Chondrocyte (in vitro differentiated cells): Measurements from ENCODE around the gene FBXL20. TPM values are rescaled to one million over a fixed set of nuclear protein-coding genes. Genes with fewer than 3 reads are reported as not detected.

Experiments
- DNase-seq: peaks from one replicate; pipeline ENCODE4 v3.0.0; 2021; ENCODE audit warnings: mixed read lengths, low spot score
- H3K27ac Mint-ChIP-seq: one replicate; pipeline ENCODE4 v1.8.0; 2021; ENCODE audit warnings: mild to moderate bottlenecking, moderate library complexity, mixed read lengths; ENCODE audit not compliant: unreplicated experiment
- H3K27me3 Mint-ChIP-seq: 2 replicates; pipeline ENCODE4 v1.8.0; 2021; ENCODE audit warnings: low read depth, mixed read lengths
- H3K36me3 Mint-ChIP-seq: 2 replicates; pipeline ENCODE4 v1.8.0; 2021; ENCODE audit warnings: low read depth, mixed read lengths
- H3K4me1 Mint-ChIP-seq: 2 replicates; pipeline ENCODE4 v1.8.0; 2021; ENCODE audit warnings: low read depth, mild to moderate bottlenecking, mixed read lengths
- H3K4me3 Mint-ChIP-seq: one replicate; pipeline ENCODE4 v1.8.0; 2021; ENCODE audit warnings: mild to moderate bottlenecking, moderate library complexity, mixed read lengths; ENCODE audit not compliant: unreplicated experiment
- H3K9me3 Mint-ChIP-seq: 2 replicates; pipeline ENCODE4 v1.8.0; 2021; ENCODE audit warnings: low read depth, mixed read lengths
- CTCF ChIP-seq: fragments of 200-600 bp; sonication (generic); IDR thresholded peaks from 2 replicates; pipeline ENCODE4 v1.5.0; 2021; ENCODE audit warnings: antibody characterized with exemption, mild to moderate bottlenecking, moderate library complexity
- total RNA-seq: library from RNA; stranded (reverse); gene quantifications from 3 replicates; pipeline ENCODE4 v1.2.1, GENCODE V29; 2021

The FBXL20 gene
- total RNA-seq, 1 donor from 2014 or later, result 21.8 TPM

GRCh38 chr17:39213852-39214251 is 187.6 kb downstream of the FBXL20 start:
- Mint-ChIP-seq H3K27ac (no peak overlapping the region), H3K36me3 (peaks cover 2% of the 10 kb centered on the region), H3K27me3 (peaks cover 12% of the 10 kb centered on the region), H3K9me3 (no peaks in the 10 kb centered on the region), H3K4me1 (peaks cover 17% of the 10 kb centered on the region), H3K4me3 (no peak overlapping the region)
- DNase-seq, result no peak
- TF ChIP-seq CTCF, result no peak

- H3K27me3 Mint-ChIP-seq, result peaks cover 12% of the 10 kb centered on the region
- H3K4me3 Mint-ChIP-seq, result no peak overlapping the region
- no peak for TF ChIP-seq CTCF
- no peaks in the 10 kb centered on the region for H3K9me3 Mint-ChIP-seq
- peaks cover 20% of the 10 kb centered on the region for H3K4me1 Mint-ChIP-seq
- DNase-seq, result no peak
- no peak overlapping the region for H3K27ac Mint-ChIP-seq
- peaks cover 2% of the 10 kb centered on the region for H3K36me3 Mint-ChIP-seq
Observed at GRCh38 chr17:39212841-39213480, 188.5 kb downstream of the FBXL20 start.

DNA sequence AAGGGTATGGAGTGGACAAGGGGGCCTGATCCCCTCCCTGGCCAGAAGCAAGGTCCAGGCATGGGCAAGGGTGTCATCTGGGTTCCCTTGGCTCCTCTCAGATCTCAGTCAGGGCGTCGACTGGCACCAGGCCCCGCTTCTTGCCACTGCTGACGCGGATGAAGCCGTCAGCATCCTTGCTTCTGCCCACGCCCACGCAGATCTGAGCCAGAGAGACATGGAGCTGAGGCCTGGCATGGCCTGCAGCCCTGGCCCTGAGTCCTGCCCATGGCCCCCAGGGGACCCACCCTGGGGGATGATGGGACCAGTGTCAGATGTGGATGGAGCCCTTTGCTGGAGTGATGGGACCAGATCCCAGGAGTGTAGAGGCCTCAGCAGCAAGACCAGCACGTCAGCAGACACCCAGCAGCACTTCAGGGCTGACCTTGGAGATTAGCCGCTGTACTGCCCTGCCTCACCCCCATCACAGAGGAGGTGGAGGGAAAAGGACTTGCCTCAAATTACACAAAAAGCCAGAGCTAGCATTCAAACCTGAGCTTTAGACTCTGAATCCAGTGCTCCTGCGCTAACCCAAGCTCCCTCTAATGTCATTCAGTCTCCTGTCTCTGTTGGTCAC is 189.1 kb downstream of the FBXL20 start:
- no peak for DNase-seq
- H3K4me1 Mint-ChIP-seq, result peaks cover 20% of the 10 kb centered on the region
- peaks cover 2% of the 10 kb centered on the region for H3K36me3 Mint-ChIP-seq
- no peaks in the 10 kb centered on the region for H3K9me3 Mint-ChIP-seq
- H3K4me3 Mint-ChIP-seq, result no peak overlapping the region
- no peak overlapping the region for H3K27ac Mint-ChIP-seq
- no peak for TF ChIP-seq CTCF
- H3K27me3 Mint-ChIP-seq, result peaks cover 12% of the 10 kb centered on the region

DNA sequence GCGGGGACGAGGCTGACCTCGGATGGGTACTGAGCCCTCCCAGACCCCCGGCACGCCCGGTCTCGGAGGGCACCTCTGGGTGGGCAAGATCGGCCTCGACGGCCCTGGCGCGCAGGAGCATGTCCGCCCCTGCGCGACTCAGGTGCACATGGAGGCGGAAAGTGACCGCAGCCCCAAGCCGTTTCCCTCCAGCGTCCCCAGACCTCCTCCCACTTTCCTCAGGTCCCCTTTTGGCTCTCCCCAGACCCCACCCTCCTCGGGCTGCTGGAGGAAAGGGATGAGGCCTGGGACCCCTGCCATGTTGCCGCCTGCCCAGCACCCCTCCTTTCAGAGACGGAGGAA is 191.4 kb downstream of the FBXL20 start:
- H3K36me3 Mint-ChIP-seq, result no peaks in the 10 kb centered on the region
- H3K27ac Mint-ChIP-seq, result no peak overlapping the region
- no peaks in the 10 kb centered on the region for H3K9me3 Mint-ChIP-seq
- peaks cover 24% of the 10 kb centered on the region for H3K4me1 Mint-ChIP-seq
- H3K27me3 Mint-ChIP-seq, result no peaks in the 10 kb centered on the region
- TF ChIP-seq CTCF, result no peak
- no peak for DNase-seq
- peak overlapping the region; percentile 24 for H3K4me3 Mint-ChIP-seq

- Mint-ChIP-seq H3K27me3 (no peaks in the 10 kb centered on the region), H3K27ac (no peak overlapping the region), H3K4me1 (peaks cover 24% of the 10 kb centered on the region), H3K4me3 (peak overlapping the region; percentile 55), H3K36me3 (peaks cover 5% of the 10 kb centered on the region), H3K9me3 (no peaks in the 10 kb centered on the region)
- no peak for TF ChIP-seq CTCF
- DNase-seq, result no peak
Observed at GRCh38 chr17:39209317-39210092, 191.9 kb downstream of the FBXL20 start.
